Neural cell (in vitro differentiated cells): ENCODE results near the gene WIPI1. TPM values are rescaled to one million over a fixed set of nuclear protein-coding genes. Genes with fewer than 3 reads are reported as not detected.

ENCODE experiments used
- H2AFZ ChIP-seq: fragments of 200-600, 300-800 bp; sonication (generic), shearing (Covaris generic); 2 replicates; pipeline ENCODE4 v1.6.0; 2014; ENCODE audit warnings: low read depth, mild to moderate bottlenecking, antibody characterized with exemption, low read length, moderate library complexity
- H3F3A ChIP-seq: fragments of 200-600 bp; shearing (Covaris generic); 2 replicates; pipeline ENCODE4 v1.6.1; 2016; ENCODE audit warnings: mild to moderate bottlenecking, moderate library complexity, mixed read lengths, antibody characterized with exemption, low read length; ENCODE audit not compliant: insufficient read depth, poor library complexity, severe bottlenecking
- H3K27ac ChIP-seq: fragments of 200-600, 300-800 bp; sonication (generic), shearing (Covaris generic); 2 replicates; pipeline ENCODE4 v1.5.1; 2014; ENCODE audit warnings: mild to moderate bottlenecking, low read length, moderate library complexity
- H3K27me3 ChIP-seq: fragments of 300-800, 200-600 bp; sonication (generic), shearing (Covaris generic); 2 replicates; pipeline ENCODE4 v1.6.0; 2014; ENCODE audit warnings: mild to moderate bottlenecking, low read depth, low read length, moderate library complexity; ENCODE audit not compliant: insufficient read depth
- H3K36me3 ChIP-seq: fragments of 300-800, 200-600 bp; sonication (generic), shearing (Covaris generic); 2 replicates; pipeline ENCODE4 v1.5.1; 2014; ENCODE audit warnings: mild to moderate bottlenecking, antibody characterized with exemption, low read length, moderate library complexity; ENCODE audit not compliant: insufficient read depth
- H3K4me2 ChIP-seq: fragments of 300-800, 200-600 bp; sonication (generic), shearing (Covaris generic); 2 replicates; pipeline ENCODE4 v1.6.0; 2014; ENCODE audit warnings: mild to moderate bottlenecking, low read length
- H3K4me3 ChIP-seq: fragments of 300-800, 200-600 bp; sonication (generic), shearing (Covaris generic); 2 replicates; pipeline ENCODE4 v1.5.1; 2014; ENCODE audit warnings: mild to moderate bottlenecking, low read length, moderate library complexity
- H3K79me2 ChIP-seq: fragments of 200-600 bp; shearing (Covaris generic); replicated peaks from 2 replicates; pipeline ENCODE4 v1.6.0; 2014; ENCODE audit warnings: mild to moderate bottlenecking, low read length, moderate library complexity; ENCODE audit not compliant: insufficient read depth
- H3K9ac ChIP-seq: fragments of 300-800, 200-600 bp; sonication (generic), shearing (Covaris generic); 2 replicates; pipeline ENCODE4 v1.6.1; 2016; ENCODE audit warnings: mild to moderate bottlenecking, low read length, mixed read lengths
- H3K9me2 ChIP-seq: fragments of 200-600 bp; shearing (Covaris generic); 2 replicates; pipeline ENCODE4 v1.6.1; 2016; ENCODE audit warnings: mild to moderate bottlenecking, low read length, mixed read lengths; ENCODE audit not compliant: insufficient read depth
- H3K9me3 ChIP-seq: fragments of 200-600, 300-800 bp; sonication (generic), shearing (Covaris generic); 2 replicates; pipeline ENCODE4 v1.6.1; 2016; ENCODE audit warnings: mild to moderate bottlenecking, mixed run types, low read length, moderate library complexity, mixed read lengths
- H4K20me1 ChIP-seq: fragments of 200-600 bp; shearing (Covaris generic); 2 replicates; pipeline ENCODE4 v1.6.1; 2016; ENCODE audit warnings: mild to moderate bottlenecking, mixed run types; ENCODE audit not compliant: insufficient read depth
- EZH2 ChIP-seq: fragments of 200-600, 300-800 bp; shearing (Covaris generic), sonication (generic); IDR thresholded peaks from 2 replicates; pipeline ENCODE4 v1.6.1; 2014; ENCODE audit warnings: antibody characterized with exemption, low read length, borderline replicate concordance, mild to moderate bottlenecking; ENCODE audit not compliant: insufficient read depth, poor library complexity, severe bottlenecking
- MXI1 ChIP-seq: fragments of 450-650 bp; conservative IDR thresholded peaks from 2 replicates; pipeline ENCODE4 v1.6.1; 2014; ENCODE audit warnings: antibody characterized with exemption, mild to moderate bottlenecking; ENCODE audit not compliant: poor library complexity, severe bottlenecking
- POLR2AphosphoS5 ChIP-seq: IDR thresholded peaks from 2 replicates; pipeline ENCODE4 v1.6.1; 2012
- RAD21 ChIP-seq: fragments of 450-650 bp; conservative IDR thresholded peaks from 2 replicates; pipeline ENCODE4 v1.6.1; 2014; ENCODE audit warnings: antibody characterized with exemption, mild to moderate bottlenecking, moderate library complexity
- SMC3 ChIP-seq: fragments of 450-650 bp; conservative IDR thresholded peaks from 2 replicates; pipeline ENCODE4 v1.6.1; 2014; ENCODE audit warnings: antibody characterized with exemption, mild to moderate bottlenecking, moderate library complexity; ENCODE audit not compliant: poor library complexity
- TAF1 ChIP-seq: IDR thresholded peaks from 2 replicates; pipeline ENCODE4 v1.6.1; 2012; ENCODE audit warnings: low read depth
- polyA plus RNA-seq: library from polyadenylated mRNA; depleted of rRNA; stranded (reverse); fragments of >200 nt; gene quantifications from 2 replicates; pipeline ENCODE4 v1.2.3, GENCODE V29; 2014
- TF ChIP-seq, protein P1 (sequence below): fragments of 450-650 bp; IDR thresholded peaks from 2 replicates; pipeline ENCODE4 v1.5.1; 2014; ENCODE audit warnings: antibody characterized with exemption, mild to moderate bottlenecking, moderate library complexity; ENCODE audit not compliant: poor library complexity, severe bottlenecking
- TF ChIP-seq, protein P2 (sequence below): IDR thresholded peaks from 2 replicates; pipeline ENCODE4 v1.6.1; 2012; ENCODE audit warnings: borderline replicate concordance

WIPI1 gene
- polyA plus RNA-seq, 1 donor from 2014 or later: 17.8 TPM

- no peak for TF ChIP-seq TAF1
- no peak for TF ChIP-seq MXI1
- TF ChIP-seq, protein P1, sequence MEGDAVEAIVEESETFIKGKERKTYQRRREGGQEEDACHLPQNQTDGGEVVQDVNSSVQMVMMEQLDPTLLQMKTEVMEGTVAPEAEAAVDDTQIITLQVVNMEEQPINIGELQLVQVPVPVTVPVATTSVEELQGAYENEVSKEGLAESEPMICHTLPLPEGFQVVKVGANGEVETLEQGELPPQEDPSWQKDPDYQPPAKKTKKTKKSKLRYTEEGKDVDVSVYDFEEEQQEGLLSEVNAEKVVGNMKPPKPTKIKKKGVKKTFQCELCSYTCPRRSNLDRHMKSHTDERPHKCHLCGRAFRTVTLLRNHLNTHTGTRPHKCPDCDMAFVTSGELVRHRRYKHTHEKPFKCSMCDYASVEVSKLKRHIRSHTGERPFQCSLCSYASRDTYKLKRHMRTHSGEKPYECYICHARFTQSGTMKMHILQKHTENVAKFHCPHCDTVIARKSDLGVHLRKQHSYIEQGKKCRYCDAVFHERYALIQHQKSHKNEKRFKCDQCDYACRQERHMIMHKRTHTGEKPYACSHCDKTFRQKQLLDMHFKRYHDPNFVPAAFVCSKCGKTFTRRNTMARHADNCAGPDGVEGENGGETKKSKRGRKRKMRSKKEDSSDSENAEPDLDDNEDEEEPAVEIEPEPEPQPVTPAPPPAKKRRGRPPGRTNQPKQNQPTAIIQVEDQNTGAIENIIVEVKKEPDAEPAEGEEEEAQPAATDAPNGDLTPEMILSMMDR: no peak
- TF ChIP-seq, protein P2, sequence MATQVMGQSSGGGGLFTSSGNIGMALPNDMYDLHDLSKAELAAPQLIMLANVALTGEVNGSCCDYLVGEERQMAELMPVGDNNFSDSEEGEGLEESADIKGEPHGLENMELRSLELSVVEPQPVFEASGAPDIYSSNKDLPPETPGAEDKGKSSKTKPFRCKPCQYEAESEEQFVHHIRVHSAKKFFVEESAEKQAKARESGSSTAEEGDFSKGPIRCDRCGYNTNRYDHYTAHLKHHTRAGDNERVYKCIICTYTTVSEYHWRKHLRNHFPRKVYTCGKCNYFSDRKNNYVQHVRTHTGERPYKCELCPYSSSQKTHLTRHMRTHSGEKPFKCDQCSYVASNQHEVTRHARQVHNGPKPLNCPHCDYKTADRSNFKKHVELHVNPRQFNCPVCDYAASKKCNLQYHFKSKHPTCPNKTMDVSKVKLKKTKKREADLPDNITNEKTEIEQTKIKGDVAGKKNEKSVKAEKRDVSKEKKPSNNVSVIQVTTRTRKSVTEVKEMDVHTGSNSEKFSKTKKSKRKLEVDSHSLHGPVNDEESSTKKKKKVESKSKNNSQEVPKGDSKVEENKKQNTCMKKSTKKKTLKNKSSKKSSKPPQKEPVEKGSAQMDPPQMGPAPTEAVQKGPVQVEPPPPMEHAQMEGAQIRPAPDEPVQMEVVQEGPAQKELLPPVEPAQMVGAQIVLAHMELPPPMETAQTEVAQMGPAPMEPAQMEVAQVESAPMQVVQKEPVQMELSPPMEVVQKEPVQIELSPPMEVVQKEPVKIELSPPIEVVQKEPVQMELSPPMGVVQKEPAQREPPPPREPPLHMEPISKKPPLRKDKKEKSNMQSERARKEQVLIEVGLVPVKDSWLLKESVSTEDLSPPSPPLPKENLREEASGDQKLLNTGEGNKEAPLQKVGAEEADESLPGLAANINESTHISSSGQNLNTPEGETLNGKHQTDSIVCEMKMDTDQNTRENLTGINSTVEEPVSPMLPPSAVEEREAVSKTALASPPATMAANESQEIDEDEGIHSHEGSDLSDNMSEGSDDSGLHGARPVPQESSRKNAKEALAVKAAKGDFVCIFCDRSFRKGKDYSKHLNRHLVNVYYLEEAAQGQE: no peak
- Histone ChIP-seq H3K36me3 (no peaks in the 10 kb centered on the region), H3K4me2 (no peak overlapping the region), H2AFZ (no peak overlapping the region), H3K9me2 (no peaks in the 10 kb centered on the region), H3K27ac (no peak overlapping the region), H3K4me3 (no peak overlapping the region), H3K9me3 (no peaks in the 10 kb centered on the region), H4K20me1 (no peaks in the 10 kb centered on the region), H3K79me2 (no peaks in the 10 kb centered on the region), H3K9ac (no peak overlapping the region), H3K27me3 (no peaks in the 10 kb centered on the region), H3F3A (no peaks in the 10 kb centered on the region)
Measured at GRCh38 chr17:68470961-68471360, 13.7 kb upstream of the WIPI1 start.

GRCh38 chr17:68468788-68469187 lies 11.5 kb upstream of the WIPI1 start:
- Histone ChIP-seq H3K27ac (no peak overlapping the region), H3K4me3 (no peak overlapping the region), H3K9me3 (no peaks in the 10 kb centered on the region), H3F3A (no peaks in the 10 kb centered on the region), H3K9me2 (no peaks in the 10 kb centered on the region), H4K20me1 (no peaks in the 10 kb centered on the region), H3K36me3 (no peaks in the 10 kb centered on the region), H3K79me2 (no peaks in the 10 kb centered on the region), H3K27me3 (no peaks in the 10 kb centered on the region), H2AFZ (no peak overlapping the region), H3K9ac (no peak overlapping the region), H3K4me2 (no peak overlapping the region)
- TF ChIP-seq RAD21 (no peak), SMC3 (no peak), TAF1 (no peak), POLR2AphosphoS5 (no peak), EZH2 (no peak), MXI1 (no peak)
- TF ChIP-seq, protein P2: no peak
- TF ChIP-seq, protein P1: no peak
